AG09309 (cell line): ENCODE data around the gene ZFHX2.

Experiments
- DNase-seq: peaks from one replicate; pipeline ENCODE4 v3.0.0-alpha.2; 2010; ENCODE audit warnings: low read depth
- H3K4me3 ChIP-seq: 2 replicates; pipeline ENCODE4 v1.5.1; 2011; ENCODE audit warnings: mild to moderate bottlenecking, low read depth, low read length, moderate library complexity; ENCODE audit not compliant: control insufficient read depth
- CTCF ChIP-seq: IDR thresholded peaks from 2 replicates; pipeline ENCODE4 v1.5.1; 2011; ENCODE audit warnings: mild to moderate bottlenecking, low read depth, low read length, inconsistent platforms; ENCODE audit not compliant: insufficient read depth, control insufficient read depth; ENCODE audit errors: missing control alignments

ZFHX2 gene

GRCh38 chr14:23577710-23578392 is 26.3 kb upstream of the ZFHX2 start:
- no peak overlapping the region for H3K4me3 ChIP-seq
- no peak for DNase-seq
- no peak for TF ChIP-seq CTCF

GRCh38 chr14:23577004-23577681 is 25.6 kb upstream of the ZFHX2 start:
- no peak overlapping the region for H3K4me3 ChIP-seq
- TF ChIP-seq CTCF: no peak
- no peak for DNase-seq

- no peak for DNase-seq
- H3K4me3 ChIP-seq: no peak overlapping the region
- no peak for TF ChIP-seq CTCF
Observed at GRCh38 chr14:23573384-23574015, 21.9 kb upstream of the ZFHX2 start.

- no peak for DNase-seq
- no peak overlapping the region for H3K4me3 ChIP-seq
- TF ChIP-seq CTCF: no peak
Observed at GRCh38 chr14:23572836-23573235, 21.3 kb upstream of the ZFHX2 start.

GRCh38 chr14:23572524-23572828 is 20.9 kb upstream of the ZFHX2 start:
- TF ChIP-seq CTCF: no peak
- no peak for DNase-seq
- no peak overlapping the region for H3K4me3 ChIP-seq

GRCh38 chr14:23571701-23572523 is 20.3 kb upstream of the ZFHX2 start:
- no peak overlapping the region for H3K4me3 ChIP-seq
- DNase-seq: no peak
- TF ChIP-seq CTCF: no peak
